HTR-8/SVneo (cell line): ENCODE data around the gene FAM222A.

ENCODE experiments used
- DNase-seq: peaks from one replicate; pipeline ENCODE4 v3.0.0; 2011; ENCODE audit warnings: low spot score, mixed read lengths; ENCODE audit not compliant: insufficient read length
- FAIRE-seq: peaks from 2 replicates; lab custom pipeline; 2011; peaks lifted over from hg19 to GRCh38; lab: Jason Lieb, UNC

Gene FAM222A

GRCh38 chr12:109713187-109714070 is at the start of gene FAM222A:
FAM222A (plus strand) TSS chr12:109713825; CDS start chr12:109744147, 30,322 bp downstream.
- peak; percentile 85 for FAIRE-seq

GRCh38 chr12:109664402-109664801 is 49.2 kb upstream of the FAM222A start:
- DNase-seq (no peak), FAIRE-seq (no peak)

More at GRCh38 chr12:109713187-109714070, at the start of gene FAM222A:
- DNase-seq = peak; percentile 96

DNA sequence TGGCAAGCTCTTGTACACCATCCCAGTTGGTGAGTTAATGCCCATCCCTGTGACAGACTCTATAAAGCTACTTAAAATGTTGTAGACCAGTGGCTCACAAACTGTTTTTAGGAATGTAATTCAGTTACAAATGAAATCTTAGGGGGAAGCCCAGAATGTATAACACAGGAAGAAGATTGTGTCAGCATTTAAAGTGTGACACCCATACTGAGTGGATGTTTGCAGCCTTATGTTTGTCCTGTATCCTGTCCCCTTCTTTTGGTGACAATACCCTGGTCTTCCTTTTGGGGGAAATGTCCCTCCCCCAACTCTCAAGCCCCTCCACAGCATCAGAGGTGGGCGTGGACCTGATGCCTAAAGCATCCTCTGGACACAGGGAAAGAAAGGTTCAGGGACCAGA is 47.6 kb upstream of the FAM222A start:
- DNase-seq (no peak), FAIRE-seq (no peak)

- no peak for DNase-seq
- FAIRE-seq = no peak
These were observed 42.9 kb upstream of the FAM222A start for GRCh38 chr12:109670731-109671130.

DNA sequence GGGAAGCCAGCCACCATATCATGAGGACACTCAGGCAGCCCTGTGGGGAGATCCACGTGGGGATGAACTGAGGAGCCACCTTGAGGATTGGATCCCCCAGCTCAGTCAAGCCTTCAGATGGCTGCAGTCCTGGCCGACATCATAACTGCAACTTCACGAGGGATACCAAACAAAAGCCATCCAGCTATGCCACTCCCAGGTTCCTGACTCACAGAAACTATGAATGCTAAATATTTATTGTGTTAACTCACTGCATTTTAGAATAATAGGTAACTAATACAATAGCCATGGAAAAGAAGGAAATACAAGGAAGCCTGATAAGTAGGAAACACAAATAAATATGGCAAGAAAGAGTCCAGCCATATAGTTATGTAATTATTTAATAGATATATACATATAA is 42.1 kb upstream of the FAM222A start:
- no peak for FAIRE-seq
- no peak for DNase-seq

- DNase-seq (no peak), FAIRE-seq (no peak)
These were observed 40.2 kb upstream of the FAM222A start for GRCh38 chr12:109673379-109673778.

DNA sequence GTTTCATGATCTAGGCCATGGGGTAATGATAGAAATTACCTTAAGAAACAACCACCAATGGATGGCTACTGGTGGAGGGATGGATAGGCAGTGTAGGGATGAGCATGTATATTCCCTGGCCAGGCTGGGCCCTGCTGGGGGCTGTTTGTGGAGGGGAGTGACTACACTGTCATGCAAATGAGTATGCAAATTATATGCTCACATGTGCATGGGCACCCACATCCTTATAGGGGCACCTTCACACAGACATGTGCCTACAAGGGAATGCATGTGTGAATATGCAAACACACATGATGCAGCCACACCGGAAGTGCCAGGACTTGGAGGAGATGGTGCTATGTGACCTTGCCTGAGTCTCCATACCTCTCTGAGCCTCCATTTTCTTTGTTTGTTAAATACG is 39.7 kb upstream of the FAM222A start:
- DNase-seq (no peak), FAIRE-seq (no peak)

- DNase-seq (no peak), FAIRE-seq (no peak)
These were observed 38.2 kb upstream of the FAM222A start for GRCh38 chr12:109675411-109675810.

DNA sequence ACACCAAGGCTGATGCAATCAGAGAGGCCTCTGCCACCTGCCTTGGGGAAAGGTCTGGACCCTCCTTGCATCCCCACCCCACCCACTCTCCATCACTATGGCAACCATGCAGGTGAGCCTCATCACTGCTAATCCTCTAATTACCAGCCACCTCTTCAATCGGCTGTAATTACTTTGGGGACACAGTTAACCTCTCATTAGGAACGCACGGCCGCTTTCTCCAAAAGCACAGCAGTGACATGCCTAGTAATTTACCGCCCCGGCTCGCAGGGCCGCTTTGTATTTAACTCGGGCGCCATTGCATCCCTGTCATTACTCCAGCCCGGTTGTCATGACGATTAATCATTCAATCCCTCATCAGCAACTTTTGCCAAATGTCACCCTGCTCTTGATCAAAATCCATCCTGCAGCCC is 36.3 kb upstream of the FAM222A start:
- FAIRE-seq = no peak
- DNase-seq = no peak

DNA sequence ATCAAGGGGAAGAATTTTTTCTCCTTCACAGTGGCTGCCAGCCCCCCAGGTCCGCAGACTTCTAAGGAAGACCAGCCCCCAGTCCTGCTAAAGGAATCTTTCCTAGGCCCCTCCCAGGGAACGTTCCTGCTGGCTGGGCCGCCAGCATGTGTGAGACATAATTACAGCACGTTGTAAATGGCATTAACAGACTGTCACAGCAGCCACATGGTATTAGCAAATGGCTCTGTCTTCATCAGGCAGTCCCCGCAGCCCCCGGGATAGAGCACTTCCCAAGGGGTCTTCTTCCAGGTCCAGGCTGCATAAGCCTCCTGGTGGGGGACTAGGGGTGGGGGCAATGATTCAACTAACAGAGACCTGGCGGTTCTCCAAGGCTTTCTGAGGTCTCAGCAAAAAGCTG is 34.9 kb upstream of the FAM222A start:
- no peak for FAIRE-seq
- no peak for DNase-seq

DNA sequence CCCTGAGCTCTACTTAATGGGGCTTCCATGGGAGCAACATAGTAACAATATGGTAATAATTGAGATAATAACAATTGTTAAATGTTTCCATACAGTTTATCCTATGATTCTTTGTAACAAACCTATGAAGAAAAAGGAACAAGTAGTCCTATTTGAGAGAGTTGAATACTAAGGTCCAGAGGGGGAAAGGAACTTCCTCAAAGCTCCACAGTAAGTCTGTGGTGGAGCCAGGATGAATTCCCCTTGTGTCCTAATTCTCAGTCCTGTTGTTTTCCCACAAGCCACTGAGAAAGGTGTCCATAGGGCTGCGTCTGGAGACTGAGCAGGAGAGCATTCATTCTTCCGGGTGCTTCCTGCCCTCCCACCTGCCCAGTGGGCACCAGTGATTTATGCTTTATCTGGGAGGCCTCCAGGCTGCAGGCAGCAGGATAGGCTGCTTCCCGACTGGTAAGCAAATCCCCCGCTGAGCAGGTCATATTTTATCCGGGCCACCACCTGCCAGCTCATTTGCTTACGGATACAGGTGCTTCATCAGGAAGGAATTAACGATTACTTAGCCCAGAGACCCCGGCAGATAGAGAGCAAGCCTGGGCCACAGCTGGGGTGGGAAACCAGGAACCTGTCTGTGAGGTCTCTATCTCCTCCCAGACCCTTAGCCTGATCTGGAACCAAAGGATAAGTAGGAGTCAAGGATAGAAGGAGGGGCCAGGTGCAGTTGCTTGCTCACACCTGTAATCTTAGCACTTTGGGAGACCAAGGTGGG is 33.9 kb upstream of the FAM222A start:
- no peak for DNase-seq
- no peak for FAIRE-seq

DNA sequence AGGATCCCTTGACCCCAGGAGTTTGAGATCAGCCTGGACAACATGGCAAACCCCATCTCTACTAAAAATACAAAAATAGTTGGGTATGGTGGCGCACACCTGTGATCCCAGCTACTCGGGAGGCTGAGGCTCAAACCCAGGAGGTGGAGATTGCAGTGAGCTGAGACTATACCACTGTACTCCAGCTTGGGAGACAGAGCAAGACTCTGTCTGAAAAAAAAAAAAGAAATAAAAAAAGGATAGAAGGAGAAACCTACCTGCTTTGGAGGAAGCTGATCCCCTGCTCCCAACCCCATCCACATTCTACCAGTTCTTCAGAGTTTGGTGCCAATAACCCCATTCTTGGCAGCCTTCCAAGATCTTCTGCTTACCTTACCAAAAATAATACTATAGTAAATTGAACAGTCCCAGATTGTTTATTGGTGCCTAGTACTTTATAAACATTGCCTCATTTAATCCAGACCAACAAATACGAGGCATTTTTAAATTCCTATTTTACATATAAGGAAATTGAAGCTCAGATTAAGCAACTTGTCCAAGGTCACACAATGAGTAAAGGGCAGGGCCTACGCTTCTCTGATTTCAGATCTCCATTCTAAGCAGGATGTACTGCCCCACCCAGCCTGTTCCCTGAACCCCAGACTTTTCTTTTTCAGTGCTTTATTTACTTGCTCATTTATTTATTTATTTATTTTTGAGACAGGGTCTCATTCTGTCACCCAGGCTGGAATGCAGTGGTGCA is 33.2 kb upstream of the FAM222A start:
- no peak for FAIRE-seq
- DNase-seq = no peak

DNA sequence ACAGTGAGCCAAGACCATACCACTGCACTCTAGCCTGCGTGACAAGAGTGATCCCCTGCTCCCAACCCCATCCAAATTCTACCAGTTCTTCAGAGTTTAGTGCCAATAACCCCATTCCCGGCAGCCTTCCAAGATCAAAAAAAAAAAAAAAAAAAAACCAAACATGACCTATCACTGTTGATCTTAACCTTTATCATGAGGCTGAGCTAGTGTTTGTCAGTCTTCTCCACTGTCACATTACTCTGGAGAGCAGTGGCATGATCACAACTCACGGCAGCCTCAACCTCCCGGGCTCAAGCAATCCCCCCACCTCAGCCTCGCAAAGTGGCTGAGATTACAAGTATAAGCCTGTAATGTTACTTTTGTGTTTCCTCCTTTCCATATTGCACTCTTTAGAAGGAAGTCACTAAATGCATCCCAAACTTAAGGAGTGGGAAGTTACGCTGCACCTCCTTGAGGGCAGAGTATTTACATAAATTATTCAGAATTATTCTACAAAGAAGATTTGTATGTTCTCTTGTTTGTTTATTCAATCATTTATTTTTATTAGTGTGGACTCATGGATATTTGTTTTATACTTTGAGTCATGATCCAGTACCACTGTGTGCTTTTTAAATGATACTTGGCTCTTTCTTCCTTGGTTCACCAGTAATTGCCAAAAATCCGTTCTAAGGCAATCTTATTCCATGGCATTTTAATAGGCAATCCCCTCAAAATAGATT is 31.5 kb upstream of the FAM222A start:
- DNase-seq (no peak), FAIRE-seq (no peak)

DNA sequence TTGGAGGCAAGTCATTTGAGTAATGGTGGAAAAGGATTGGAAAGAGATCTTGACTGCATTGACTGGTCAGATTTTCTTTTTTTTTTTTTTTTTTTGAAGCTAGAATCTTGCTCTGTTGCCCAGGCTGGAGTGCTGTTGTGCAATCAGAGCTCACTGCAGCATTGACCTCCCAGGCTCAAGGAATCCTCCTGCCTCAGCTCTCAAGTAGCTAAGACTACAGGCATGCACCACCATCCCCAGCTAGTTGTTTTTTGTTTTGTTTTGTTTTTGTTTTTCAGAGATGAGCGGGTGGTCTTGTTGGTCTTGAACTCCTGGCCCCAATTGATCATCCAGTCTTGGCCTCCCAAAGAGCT is 30.9 kb upstream of the FAM222A start:
- FAIRE-seq (no peak), DNase-seq (no peak)

DNA sequence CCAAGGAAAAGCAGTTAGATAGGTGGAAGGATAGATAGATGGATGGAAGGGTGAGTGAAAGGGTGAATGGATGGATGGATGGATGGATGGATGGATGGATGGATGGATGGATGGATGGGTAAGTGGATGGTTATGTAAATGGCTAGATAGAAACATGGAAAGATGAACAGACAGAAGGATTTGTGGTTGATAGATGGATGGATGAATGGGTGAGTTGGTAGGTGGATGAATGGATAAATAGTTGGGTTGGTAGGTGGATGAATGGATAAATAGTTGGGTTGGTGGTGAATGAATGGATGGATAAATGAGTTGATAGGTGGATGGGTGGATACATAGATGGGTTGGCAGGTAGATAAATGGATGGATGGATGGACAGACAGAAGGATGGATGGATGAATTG is 30.3 kb upstream of the FAM222A start:
- DNase-seq (no peak), FAIRE-seq (no peak)

DNA sequence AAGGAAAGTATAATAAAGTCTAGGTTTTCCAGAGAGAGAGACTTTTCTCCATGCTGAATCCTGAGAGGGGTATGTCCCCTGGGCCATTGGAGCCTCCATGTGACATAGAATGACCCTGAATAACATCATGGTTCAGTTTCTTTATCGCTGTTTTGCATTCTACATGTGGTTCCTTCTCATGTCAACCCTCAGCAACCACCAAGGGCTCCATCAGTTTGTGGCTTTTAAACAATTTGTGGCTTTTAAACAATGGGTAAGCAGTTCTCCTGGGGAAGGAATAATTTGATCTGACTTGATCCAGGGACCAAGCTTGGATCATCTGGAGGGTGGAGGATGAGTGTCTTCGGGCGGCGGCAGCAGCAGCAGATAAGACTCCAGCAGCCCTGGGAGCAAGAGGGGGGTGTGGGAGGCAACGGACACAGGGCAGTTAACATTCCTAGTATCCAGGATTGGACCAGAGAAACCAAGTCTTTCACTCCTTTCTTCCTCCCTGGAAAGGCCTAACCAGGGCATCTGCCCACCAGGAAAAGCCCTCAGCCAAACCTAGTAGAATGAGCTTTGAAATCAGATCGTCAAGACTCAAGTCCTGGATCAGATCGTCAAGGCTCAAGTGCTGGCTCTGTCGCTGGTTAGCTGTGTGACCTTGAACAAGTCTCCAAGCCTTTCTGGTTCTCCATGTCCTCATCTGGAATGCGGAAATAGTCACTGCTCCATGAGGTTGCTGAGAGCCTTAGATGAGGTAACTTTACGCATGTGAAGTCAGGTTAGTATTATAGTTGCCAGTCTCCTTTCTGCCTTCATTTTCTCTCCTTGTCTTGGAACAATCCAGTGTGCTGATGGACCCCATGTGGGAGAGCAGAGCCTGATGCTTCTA is 27.8 kb upstream of the FAM222A start:
- DNase-seq (no peak), FAIRE-seq (no peak)

DNA sequence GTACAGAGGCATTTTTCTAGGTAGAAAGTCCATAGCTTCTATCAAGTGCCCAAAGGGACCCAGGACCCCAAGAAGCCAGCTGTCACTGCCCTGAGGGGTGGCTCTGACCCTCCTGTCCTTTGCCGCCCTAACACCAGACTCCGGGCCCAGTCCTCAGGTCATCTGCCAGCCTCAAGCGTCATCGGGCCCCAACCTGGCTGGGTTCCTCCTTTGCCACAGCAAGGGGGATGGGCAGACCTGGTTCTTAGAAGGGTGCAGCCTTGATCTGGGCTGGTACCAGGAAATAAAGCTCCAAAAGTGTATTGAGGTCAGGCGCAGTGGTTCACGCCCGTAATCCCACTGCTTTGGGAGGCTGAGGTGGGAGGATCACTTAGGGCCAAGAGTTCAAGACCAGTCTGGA is 27.1 kb upstream of the FAM222A start:
- no peak for DNase-seq
- FAIRE-seq = no peak

DNA sequence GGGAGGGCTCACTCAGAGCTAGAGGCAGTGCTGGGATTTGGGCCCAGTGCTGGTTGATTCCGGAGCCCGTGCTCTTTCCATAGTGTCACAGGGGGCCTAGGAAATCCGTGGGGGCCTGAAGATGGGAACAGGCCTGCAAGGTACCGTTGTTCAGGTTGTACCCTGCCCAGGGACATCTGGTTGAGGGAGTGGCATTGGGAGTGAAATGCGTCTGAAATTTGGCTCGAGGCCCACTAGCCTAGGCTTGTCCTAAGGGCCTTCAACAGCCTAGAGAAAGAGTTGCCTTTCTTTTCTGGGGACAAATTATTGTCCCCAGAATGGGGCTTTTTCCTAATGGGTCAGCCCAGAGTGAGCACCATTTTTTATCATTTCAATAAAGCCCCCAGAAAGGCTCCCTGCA is 26.4 kb upstream of the FAM222A start:
- DNase-seq (no peak), FAIRE-seq (no peak)

GRCh38 chr12:109689426-109689825 is 24.2 kb upstream of the FAM222A start:
- no peak for FAIRE-seq
- DNase-seq = no peak
